Measurements from ENCODE around the gene ZBTB7C.

Gene ZBTB7C

GRCh38 chr18:48181087-48181823 is 227.9 kb downstream of the ZBTB7C start:
- 0 out of 2 replicates have a peak, but pooled peaks cover 7% of the 10 kb centered on the region for H3K4me1 ChIP-seq (ENCODE audit: control insufficient read depth, insufficient read depth, low read length)
- no peaks in the 10 kb centered on the region for H3K9me3 ChIP-seq (ENCODE audit: control insufficient read depth, insufficient read depth, low read depth, low read length)
- H3K4me3 ChIP-seq (ENCODE audit: low read depth, low read length), result no peak overlapping the region
- CTCF ChIA-PET, result interaction anchor here (1.0 to 2.0 kb wide), 3 partner anchors 10 to 264 kb away, joined by 3 to 11 read pairs (median 3); no protein-coding TSS in a partner anchor
- POLR2A ChIA-PET, result no interaction called here
- TF ChIP-seq FEZF1 (tag by site-specific recombination; IDR thresholded peaks at IDR 0.05), result no peak
- no peak for TF ChIP-seq ZNF292 (tag by site-specific recombination; IDR thresholded peaks at IDR 0.05; ENCODE audit: borderline replicate concordance, low read depth)
- TF ChIP-seq ZNF76 (tag by site-specific recombination; IDR thresholded peaks at IDR 0.05; ENCODE audit: borderline replicate concordance, low read depth), result no peak
- no peak for TF ChIP-seq GLI4 (tag by site-specific recombination; IDR thresholded peaks at IDR 0.05)
- no peak for TF ChIP-seq ZSCAN23 (tag by site-specific recombination; IDR thresholded peaks at IDR 0.05)
- no peak for TF ChIP-seq OSR2 (tag by site-specific recombination; IDR thresholded peaks at IDR 0.05)
- TF ChIP-seq SP7 (tag by site-specific recombination; IDR thresholded peaks at IDR 0.05), result no peak
- TF ChIP-seq ELK4 (IDR thresholded peaks at IDR 0.05; ENCODE audit: borderline replicate concordance, low read depth, low read length), result no peak
- no peak for TF ChIP-seq ZNF202 (tag by site-specific recombination; IDR thresholded peaks at IDR 0.05; ENCODE audit: borderline replicate concordance)
- no peak for TF ChIP-seq ZNF660 (tag by site-specific recombination; IDR thresholded peaks at IDR 0.05)
- no peak for TF ChIP-seq SCRT2 (tag by site-specific recombination; IDR thresholded peaks at IDR 0.05)
- TF ChIP-seq BCL6B (tag by site-specific recombination; IDR thresholded peaks at IDR 0.05), result no peak
- no peak for TF ChIP-seq ZNF280D (tag by site-specific recombination; IDR thresholded peaks at IDR 0.05)
- TF ChIP-seq ZSCAN18 (tag by site-specific recombination; IDR thresholded peaks at IDR 0.05), result no peak
- TF ChIP-seq ZNF580 (tag by site-specific recombination; IDR thresholded peaks at IDR 0.05), result no peak
- no peak for TF ChIP-seq ZNF433 (tag by site-specific recombination; IDR thresholded peaks at IDR 0.05; ENCODE audit: low read depth)
- TF ChIP-seq ZNF133 (tag by site-specific recombination; IDR thresholded peaks at IDR 0.05), result no peak
- no peak for TF ChIP-seq HOXC10 (CRISPR knock-in tag; IDR thresholded peaks at IDR 0.05)
- no peak overlapping the region for H3K27ac ChIP-seq (ENCODE audit: extremely low read depth, low read depth, low read length)
- no peaks in the 10 kb centered on the region for H3K36me3 ChIP-seq (ENCODE audit: control insufficient read depth in 2 of 2, insufficient read depth in 1 of 2, low read length in 2 of 2)
